HG03469 (cell line): ENCODE results near the gene CCDC47.

Experiments used
- ATAC-seq: cut with Tn5 transposase; IDR thresholded peaks from one replicate; pipeline ENCODE4 v1.9.1; 2021; ENCODE audit warnings: mild to moderate bottlenecking, moderate library complexity, moderate number of reproducible peaks; ENCODE audit not compliant: unreplicated experiment

CCDC47 gene

DNA sequence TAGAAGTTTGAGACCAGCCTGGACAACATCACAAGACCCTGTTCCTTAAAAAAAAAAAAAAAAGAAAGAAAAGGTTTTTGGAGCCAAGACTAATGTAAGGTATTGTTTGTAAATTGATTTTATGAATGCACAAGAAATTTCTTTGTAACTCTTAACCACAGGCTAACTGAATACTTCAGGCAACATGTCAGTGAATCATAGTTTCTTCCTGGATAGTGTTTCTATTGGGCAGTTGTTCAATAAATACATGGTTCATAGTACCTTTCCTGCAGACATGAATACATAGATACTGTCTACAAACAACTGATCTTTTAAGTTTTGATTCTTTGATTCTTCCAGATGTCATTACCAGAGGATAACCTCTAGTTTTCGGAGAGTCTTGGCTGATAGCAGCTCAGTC lies 12.2 kb upstream of the CCDC47 start:
- no peak for ATAC-seq

DNA sequence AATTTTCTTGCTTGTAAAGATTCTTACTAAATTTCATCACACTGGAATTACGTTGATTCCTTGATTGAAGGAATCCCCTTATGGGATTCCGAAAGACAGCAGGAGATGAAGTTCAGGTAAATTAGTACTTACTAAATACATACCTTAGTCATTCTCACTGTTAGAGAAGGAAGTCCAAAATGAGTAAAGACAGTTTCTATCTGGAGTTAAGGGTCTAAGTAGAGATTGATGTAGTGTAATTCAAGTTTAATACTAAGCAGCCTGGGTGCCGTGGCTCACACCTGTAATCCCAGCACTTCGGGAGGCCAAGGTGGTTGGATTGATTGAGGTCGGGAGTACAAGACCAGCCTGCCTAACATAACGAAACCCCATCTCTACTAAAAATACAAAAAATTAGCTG lies 10.1 kb upstream of the CCDC47 start:
- no peak for ATAC-seq

DNA sequence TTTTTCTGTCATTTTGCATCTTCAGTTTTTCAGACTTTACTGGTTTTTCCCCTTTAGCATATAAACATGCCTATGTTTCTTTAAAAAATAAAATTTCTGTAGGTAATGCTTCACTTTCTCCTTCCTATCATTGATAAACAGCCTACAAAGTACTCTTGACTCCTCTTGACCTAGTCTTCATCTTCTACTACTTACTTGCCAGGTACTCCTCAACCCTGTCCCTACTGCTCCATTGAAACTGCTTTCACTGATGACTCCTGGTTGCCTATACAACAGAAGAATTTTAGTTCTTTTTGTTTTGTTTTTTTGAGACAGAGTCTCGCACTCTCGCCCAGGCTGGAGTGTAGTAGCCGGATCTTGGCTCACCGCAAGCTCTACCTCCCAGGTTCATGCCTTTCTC lies 7.5 kb upstream of the CCDC47 start:
- ATAC-seq = no peak

DNA sequence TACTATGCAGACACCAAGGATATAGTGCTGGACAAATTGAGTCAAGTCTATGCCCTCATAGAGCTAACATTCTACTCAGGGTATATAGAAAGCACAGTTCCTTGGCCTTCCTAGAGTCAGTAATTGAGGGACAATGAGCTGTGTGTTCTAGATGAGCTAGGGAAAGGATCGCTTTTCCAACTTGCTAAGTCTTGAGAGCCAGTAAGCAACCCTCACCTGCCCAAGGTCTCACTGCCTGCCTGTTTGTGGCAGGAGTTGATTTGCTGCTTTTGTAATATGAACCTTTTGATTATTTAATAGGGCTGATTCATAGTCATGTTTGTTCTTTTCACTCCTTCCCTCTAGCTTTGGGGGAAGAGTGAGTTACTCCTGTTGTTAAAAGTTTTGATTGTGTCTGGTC lies 7.1 kb upstream of the CCDC47 start:
- no peak for ATAC-seq

DNA sequence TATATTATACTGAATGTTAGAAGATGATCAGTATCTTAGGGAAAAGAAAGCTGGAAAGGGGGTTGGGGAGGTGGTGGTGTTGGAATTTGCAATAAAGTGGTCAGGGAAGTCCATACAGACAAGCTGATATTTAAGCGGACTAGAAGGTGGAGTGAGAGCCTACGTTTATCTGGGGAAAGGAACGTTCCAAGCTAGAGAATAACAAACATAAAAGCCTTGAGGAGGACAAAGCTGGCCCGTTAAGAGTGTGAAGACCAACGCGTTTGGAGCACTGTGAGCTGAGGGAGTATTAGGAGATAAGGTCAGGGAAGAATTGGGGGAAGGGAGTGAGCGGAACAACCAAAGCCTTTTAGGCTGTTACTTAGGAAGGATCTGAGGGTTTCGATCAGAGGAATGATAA lies 2.0 kb upstream of the CCDC47 start:
- ATAC-seq = no peak

DNA sequence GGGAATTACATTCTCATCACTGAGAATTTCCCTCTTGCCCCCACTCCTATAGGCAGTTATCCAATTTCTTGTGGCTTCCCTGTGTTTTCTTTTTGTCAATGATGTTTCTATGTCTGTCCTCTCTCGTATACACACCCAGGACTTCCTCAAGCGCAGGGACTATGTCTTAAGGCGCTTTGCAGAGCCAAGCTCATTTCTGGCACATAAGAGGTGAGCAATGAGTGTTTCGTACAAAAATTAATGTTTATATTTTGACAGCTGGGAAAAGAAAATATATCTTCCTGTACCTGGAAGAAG lies 1.5 kb upstream of the CCDC47 start:
- ATAC-seq = no peak

DNA sequence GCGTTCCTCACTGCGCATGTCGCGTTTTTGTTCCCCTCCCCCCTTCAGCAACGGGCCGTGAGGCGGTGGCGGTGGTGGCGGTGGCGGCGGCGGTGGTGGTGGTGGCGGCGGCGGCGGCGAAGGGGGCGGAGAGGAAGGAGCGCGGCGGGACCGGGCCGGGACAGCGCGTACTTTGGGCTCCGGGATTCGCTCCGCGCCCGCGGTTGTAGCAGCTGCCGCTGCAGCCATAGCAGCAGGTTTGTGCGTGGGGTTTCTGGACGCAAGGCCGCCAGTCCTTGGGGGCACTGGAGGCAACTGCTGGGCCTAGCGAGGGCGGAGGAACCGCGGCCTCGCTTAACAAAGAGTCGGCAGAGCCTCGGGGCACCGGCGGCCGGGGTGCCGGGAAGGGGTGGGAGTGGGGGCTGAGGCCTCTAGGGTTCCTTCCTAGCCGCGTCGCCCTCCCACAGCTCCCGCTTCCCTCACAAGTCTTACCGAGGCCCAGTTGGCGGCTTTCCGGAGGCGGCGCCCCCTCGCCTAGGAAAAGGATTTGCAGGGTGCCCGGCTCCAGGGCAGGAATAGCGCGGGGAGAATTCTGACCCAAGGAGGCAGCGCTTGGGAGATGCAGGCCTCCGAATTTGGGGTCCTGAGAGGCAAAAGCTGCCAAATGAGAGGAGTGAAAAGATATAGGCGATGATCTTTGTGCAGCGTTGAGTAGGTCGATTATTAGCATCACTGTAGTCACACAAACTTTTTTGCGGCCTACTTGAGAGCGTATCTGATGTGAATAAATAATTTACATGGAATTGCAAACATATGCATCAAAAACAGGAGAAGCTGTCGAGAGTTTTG lies 958 bp upstream of the CCDC47 start, which contains the start of gene DDX42:
TSS of gene DDX42 (plus strand) at position 30 of the 828 bp plus-strand sequence. CDS start 12,880 bp downstream, outside the sequence.
- ATAC-seq = peak; percentile 2

DNA sequence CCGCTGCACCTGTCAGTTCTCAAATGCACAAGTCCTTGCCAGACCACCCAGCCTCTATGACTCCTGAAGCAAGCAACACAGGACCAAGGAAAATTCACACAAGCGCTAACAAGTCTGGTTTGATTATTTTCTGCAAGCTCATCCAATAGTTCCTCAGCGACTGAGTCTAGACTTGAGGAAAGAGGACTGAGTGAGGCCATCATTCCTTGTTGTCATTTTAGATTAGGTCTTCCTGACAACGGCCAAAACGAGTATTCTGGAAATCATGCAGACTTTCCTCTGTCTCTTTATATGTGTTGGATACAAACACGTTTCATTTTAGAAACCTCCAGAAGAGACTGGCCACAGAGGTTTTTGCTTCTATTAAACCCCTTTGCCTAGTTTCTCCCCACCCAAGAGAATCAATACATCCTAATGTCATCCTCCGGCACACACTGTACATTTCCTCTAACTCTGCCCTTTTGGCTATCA lies 561 bp downstream of the CCDC47 start:
- no peak for ATAC-seq

DNA sequence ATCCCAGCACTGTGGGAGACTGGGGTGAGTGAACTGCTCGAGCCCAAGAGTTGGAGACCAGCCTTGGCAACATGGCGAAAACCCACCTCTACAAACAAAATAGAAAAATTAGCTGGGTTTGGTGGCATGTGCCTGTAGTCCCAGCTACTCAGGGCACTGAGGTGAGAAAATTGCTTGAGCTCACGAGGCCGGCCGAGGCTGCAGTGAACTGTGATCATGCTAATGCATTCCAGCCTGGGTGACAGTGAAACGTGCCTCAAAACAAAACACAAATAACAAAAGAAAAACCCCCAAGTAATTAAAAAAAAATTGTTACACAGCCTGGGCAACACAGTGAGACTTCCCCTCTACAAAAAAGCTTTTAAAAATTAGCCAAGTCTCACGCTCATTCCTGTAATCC lies 5.0 kb downstream of the CCDC47 start:
- no peak for ATAC-seq

DNA sequence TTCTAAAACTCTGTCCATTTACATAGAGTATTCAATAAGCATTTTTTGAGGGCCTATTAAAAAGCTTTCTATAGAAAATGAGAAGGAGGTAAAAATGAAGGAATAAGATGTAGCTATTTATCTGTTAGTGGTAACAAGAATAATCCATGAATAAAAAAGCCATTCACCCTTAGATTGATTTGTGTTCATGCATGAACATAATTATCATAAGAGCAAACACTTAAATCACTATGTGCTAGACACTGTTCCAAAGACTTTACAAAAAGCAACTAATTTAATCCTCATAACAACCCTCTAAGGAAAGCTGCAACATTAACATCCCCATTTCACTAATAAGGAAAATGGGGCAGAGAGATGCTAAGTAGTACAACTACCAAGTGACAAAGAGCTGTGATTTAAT lies 6.6 kb downstream of the CCDC47 start:
- no peak for ATAC-seq

DNA sequence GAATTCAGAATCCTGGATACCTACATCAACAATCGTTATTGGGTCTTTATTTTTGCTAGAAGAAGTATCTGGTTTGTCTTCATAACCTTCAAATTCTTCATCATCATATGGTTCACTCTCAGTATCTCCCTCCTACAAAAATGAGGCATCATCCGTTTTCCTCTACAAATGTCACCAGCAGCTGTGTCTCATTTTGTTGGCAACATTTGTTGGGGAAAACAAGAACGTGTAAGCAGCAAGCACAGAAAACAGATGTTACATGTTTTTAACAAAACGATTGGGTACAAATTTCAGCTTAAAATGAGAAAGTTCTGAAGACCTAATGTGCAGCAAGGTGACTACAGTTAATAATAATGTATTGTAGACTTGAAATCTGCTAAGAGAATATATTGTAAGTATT lies 8.7 kb downstream of the CCDC47 start:
- ATAC-seq = no peak

DNA sequence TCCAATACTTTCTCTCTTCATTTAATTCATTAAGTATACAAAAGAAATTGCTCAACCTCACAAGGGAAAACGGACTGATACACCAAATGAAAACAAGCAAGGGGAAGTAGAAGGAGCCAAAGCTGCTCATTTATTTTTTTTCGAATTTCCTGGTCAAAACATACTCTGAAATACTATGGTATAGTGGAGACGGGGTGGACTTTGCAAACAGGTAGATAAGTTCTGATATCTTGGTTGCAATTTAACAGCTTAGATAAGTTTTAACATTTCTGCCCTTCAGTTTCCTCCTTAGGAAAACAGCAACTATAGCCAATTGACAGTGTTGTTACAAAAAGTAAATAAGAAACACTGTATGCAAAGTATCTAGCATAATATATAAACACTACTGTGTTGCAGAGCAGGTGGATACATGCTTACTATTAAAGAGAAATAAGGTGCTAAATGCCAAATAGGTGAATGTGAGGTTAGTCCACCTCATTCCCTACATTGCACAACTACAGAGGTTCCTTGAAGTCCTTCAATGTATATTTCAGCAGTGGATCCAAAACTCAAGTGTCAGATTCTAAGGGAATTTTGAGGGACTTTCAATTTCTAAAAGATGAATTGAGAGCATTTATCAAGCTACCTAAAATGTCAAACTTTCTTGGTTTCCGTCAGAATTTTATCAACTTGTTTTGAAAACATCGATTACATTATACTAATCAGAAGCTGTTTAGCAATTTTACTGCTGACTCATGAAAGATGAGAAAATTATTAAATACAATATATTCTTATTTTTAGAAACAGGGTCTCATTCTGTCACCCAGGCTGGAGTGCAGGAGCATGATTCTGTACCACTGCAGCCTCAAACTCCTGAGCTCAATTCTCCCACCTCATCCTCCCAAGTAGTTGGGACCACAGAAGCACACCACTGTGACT lies 11.0 kb downstream of the CCDC47 start:
- no peak for ATAC-seq

DNA sequence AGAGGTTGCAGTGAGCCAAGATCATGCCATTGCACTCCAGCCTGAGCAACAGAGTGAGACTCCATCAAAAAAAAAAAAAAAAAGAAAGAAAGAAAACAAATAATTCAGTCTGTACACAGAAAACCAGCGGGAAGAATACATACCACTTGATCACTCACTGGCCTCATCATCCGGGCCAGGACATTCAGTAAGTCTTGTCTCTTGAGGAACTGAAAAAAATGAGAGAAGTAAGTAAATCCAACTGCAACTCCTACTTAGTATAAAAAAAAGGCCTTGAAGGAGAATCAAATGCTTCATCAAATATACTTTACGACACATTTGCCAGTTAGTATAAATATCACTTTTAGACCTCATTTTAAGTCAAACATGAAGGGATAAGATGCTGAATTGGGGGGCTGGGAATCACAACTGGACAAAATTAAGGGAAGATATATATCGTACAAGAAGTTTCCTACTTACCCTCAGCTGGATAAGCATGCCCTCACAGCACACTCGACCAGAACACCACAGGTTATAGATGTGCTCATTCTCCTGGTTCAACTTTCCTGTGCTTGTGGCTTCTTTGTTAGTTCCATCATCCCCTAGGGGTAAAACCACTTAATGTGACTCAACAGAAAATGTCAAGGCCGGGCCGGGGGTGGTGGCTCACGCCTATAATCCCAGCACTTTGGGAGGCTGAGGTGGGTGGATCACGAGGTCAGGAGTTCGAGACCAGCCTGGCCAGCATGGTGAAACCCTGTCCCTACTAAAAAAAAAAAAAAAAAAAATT lies 12.4 kb downstream of the CCDC47 start:
- ATAC-seq = no peak

DNA sequence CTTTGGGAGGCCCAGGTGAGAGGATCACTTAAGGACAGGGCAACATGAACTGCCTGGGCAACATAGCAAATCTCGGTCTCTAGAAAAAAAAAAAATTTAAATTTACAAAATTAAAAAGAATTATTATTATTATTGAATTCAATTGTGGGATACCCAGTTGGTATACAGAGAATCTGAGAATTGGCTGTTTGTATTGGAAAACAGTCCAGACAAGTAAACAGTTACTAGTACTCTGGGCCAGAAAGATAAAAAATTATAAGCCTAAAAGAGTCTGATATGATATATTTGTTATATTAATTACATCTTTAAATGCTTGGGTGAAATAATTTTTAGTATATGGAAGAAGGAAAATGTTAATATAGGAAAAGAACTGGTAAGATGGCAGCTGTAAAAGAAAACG lies 15.0 kb downstream of the CCDC47 start:
- no peak for ATAC-seq

DNA sequence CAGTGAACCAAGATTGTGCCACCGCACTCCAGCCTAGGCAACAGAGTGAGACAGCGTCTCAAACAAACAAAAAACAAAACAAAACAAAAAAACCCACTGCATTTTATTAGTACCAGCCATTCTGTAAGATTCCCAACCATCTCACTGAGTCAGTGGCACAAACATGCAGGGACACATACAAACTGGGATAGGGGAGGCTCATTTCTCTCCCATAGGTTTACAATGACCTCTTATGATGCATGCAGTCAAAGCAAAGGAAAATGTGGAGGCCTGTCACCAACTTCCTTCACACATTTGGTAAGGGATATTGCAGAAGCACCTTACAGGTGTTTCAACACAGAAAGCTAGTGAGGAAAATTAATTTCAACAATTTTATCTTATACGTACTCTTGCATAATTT lies 19.4 kb downstream of the CCDC47 start:
- ATAC-seq = no peak

DNA sequence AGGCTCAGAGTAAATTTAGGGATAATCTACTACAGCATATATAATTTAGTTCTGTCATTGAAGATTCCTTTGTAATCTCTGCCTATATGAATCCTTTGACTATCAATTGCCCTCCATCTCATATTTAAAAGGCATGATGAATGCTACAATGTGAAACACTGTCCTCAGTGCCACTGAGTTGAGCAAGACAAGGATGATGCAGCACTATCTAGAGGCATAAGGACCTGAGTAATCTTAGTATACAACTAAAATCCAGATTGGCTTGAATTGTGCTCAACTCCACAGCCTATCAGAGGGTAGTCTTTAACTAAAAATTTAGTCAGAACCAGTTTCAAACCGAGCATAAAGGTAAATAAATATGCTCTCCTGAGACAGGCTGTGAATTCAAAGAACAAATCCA lies 20.2 kb downstream of the CCDC47 start:
- ATAC-seq = no peak

DNA sequence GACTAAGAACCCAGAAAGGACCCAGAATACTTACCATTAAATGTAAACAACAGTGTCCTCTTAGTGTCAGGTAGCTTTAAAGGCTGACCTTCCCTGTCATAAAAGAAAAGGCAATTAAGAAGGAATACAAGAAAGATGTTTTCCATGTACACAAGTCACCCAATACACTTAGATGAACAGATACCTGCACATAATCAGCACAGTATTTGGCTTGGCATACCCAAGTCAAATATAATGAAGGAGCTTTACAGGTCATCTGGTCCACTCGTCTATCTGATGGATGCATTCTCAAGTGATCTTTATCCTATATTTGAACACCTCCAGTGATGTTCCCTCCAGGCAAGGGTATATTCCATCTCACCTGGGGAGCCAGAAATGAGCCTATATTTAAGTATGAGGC lies 20.7 kb downstream of the CCDC47 start:
- no peak for ATAC-seq

DNA sequence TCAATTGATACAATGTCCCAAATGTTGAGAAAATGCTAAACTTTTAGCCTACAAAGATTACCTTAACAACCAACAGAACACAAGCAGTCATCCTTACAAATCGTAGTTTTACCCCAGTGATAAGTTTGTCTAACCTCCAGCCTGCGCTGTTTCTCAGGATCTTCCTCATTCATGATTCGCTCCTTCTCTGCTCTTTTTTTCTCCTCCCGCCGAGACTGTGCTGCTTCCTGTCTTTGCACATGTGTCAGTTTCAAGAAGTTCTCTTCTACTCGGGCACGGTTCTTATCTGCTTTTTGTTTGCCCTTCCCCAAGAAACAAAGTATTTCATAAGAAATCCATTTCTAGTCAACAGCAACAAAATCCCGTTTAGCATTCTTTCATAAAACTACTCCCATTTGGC lies 21.6 kb downstream of the CCDC47 start:
- no peak for ATAC-seq

DNA sequence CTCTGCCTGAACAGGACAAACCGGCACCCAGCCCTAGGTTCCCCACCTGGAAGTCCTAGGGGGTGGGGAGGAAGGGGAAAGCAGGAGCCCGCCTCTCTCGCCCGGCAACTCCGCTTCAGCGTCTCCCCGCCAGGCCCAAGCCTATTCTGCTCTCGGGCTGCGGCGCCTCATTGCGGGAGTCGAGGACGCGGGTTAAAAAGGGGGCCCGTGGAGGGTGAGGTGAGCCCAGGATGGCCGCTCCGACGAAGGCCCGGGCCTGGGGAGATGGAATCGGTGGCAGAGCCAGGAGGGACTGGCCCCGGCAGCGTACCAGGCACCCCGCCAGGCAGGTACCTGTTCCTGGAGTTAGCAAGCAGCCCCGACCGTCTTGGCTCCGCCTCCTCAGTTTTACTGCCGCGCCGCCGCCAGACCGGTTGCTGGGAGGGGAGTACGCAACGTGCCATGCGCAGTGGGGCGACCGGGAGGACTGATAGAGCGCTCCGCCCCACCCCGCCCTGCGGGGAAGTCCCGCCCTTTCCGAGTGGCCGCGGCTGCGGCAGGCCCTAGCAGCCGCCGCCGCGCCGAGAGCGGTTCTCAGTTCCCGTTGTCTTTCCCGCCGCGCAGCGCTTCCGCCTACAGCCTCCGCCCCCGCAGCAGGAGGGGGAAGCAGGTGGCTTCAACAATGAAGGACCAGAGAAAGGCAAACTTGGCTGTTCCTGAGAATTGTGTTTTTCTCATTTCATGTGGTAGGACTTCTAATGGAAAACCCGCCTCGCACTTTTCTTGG lies 31.8 kb downstream of the CCDC47 start, which contains the start of gene STRADA:
TSS of gene STRADA (minus strand) at position 392 of the 766 bp plus-strand sequence. CDS start 13,430 bp downstream, outside the sequence.
- peak; percentile 58 for ATAC-seq

DNA sequence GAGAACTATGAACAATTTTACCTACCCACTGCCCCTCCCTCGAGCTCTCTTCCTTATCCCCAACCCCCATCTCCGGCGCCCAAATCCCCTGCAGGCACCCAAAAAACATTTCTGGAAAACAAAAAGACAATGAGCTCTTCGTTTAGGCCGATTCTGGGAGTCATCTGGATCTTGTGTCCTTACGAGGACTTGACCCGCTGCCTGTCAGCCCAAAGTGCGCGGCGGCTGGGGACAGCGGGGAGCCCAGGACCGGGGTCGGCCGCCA lies 32.3 kb downstream of the CCDC47 start:
- ATAC-seq = peak; percentile 9
